HEK293 (cell line): ENCODE data around the gene RAE1.

Experiments
- GLI4 ChIP-seq: fragments of 450-650 bp; formaldehyde crosslinking; IDR thresholded peaks from 2 replicates; pipeline ENCODE4 v1.5.1; 2016; ENCODE audit warnings: missing biosample characterization, missing genetic modification characterization
- TRIM28 ChIP-seq: IDR thresholded peaks from 2 replicates; pipeline ENCODE4 v1.6.1; 2011; ENCODE audit warnings: low read length, control low read depth, borderline replicate concordance
- ZNF155 ChIP-seq: fragments of 450-650 bp; formaldehyde crosslinking; IDR thresholded peaks from 2 replicates; pipeline ENCODE4 v1.5.1; 2016; ENCODE audit warnings: missing biosample characterization, missing genetic modification characterization
- TF ChIP-seq, protein P1 (sequence below): fragments of 450-650 bp; formaldehyde crosslinking; IDR thresholded peaks from 2 replicates; pipeline ENCODE4 v1.5.1; 2016; ENCODE audit warnings: missing biosample characterization, missing genetic modification characterization
- TF ChIP-seq, protein P2 (sequence below): fragments of 450-650 bp; formaldehyde crosslinking; IDR thresholded peaks from 2 replicates; pipeline ENCODE4 v1.5.1; 2016; ENCODE audit warnings: missing biosample characterization, missing genetic modification characterization

DNA sequence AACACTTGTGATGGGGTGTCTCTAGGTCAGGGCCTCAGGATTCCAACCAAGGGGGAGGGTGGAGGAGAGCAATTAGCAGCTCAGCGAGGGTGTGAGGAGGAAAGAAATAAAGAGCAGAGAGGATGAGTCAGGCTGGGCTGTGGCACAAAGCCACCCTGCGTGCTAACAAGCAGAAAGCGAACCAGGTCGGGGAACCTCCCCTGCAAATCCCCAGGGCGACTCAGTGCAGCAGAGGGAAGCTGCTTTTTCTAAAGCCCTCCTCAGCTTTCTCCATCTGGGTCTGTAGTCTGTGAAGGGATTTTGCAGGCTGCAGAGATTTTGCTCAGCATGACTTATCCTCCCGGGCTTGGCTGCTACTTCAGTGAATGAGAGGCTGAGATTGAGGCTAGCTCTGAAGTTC, 28.0 kb upstream of the RAE1 start:
- TF ChIP-seq, protein P1, sequence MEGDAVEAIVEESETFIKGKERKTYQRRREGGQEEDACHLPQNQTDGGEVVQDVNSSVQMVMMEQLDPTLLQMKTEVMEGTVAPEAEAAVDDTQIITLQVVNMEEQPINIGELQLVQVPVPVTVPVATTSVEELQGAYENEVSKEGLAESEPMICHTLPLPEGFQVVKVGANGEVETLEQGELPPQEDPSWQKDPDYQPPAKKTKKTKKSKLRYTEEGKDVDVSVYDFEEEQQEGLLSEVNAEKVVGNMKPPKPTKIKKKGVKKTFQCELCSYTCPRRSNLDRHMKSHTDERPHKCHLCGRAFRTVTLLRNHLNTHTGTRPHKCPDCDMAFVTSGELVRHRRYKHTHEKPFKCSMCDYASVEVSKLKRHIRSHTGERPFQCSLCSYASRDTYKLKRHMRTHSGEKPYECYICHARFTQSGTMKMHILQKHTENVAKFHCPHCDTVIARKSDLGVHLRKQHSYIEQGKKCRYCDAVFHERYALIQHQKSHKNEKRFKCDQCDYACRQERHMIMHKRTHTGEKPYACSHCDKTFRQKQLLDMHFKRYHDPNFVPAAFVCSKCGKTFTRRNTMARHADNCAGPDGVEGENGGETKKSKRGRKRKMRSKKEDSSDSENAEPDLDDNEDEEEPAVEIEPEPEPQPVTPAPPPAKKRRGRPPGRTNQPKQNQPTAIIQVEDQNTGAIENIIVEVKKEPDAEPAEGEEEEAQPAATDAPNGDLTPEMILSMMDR (tag by site-specific recombination): no peak
- TF ChIP-seq, protein P2, sequence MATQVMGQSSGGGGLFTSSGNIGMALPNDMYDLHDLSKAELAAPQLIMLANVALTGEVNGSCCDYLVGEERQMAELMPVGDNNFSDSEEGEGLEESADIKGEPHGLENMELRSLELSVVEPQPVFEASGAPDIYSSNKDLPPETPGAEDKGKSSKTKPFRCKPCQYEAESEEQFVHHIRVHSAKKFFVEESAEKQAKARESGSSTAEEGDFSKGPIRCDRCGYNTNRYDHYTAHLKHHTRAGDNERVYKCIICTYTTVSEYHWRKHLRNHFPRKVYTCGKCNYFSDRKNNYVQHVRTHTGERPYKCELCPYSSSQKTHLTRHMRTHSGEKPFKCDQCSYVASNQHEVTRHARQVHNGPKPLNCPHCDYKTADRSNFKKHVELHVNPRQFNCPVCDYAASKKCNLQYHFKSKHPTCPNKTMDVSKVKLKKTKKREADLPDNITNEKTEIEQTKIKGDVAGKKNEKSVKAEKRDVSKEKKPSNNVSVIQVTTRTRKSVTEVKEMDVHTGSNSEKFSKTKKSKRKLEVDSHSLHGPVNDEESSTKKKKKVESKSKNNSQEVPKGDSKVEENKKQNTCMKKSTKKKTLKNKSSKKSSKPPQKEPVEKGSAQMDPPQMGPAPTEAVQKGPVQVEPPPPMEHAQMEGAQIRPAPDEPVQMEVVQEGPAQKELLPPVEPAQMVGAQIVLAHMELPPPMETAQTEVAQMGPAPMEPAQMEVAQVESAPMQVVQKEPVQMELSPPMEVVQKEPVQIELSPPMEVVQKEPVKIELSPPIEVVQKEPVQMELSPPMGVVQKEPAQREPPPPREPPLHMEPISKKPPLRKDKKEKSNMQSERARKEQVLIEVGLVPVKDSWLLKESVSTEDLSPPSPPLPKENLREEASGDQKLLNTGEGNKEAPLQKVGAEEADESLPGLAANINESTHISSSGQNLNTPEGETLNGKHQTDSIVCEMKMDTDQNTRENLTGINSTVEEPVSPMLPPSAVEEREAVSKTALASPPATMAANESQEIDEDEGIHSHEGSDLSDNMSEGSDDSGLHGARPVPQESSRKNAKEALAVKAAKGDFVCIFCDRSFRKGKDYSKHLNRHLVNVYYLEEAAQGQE (tag by site-specific recombination): no peak
- TF ChIP-seq ZNF155 (tag by site-specific recombination) (no peak), GLI4 (no peak), TRIM28 (no peak)
